A549 treated with dexamethasone at 1 μM for 4 hours (cell line): ENCODE data around the gene ANXA8. TPM values are rescaled to one million over a fixed set of nuclear protein-coding genes. Genes with fewer than 3 reads are reported as not detected.

Experiments used
- total RNA-seq: library from RNA; stranded (reverse); fragments of 200-300 nt; extraction: Qiagen RNA extraction; gene quantifications from 5 replicates; pipeline ENCODE4 v1.2.3, GENCODE V29; 2022

ANXA8 gene, protein sequence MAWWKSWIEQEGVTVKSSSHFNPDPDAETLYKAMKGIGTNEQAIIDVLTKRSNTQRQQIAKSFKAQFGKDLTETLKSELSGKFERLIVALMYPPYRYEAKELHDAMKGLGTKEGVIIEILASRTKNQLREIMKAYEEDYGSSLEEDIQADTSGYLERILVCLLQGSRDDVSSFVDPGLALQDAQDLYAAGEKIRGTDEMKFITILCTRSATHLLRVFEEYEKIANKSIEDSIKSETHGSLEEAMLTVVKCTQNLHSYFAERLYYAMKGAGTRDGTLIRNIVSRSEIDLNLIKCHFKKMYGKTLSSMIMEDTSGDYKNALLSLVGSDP
- total RNA-seq: 30.6 to 40.7 TPM (median 30.7 TPM) in 5 replicates

DNA sequence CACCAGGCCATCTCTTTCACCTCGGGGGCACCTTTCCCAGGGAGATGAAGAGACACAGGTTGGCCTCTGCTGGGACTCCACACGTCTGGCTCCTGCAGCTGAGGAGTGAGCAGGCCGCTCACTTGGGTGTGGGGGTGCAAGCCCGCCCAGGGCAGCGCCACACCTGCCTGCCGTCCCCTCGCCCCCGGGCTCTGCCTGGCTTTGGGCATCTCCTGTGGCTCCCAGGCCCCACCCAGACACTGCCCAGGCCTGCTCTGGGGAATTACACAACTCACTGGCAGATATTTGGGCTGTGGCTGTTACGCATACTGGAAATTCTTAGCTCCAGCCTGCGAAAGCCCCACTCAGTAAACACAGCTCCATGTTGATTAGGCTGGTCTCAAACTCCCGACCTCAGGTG, at the start of gene ANXA8:
TSS of gene ANXA8 (minus strand) at position 193 of the 400 bp plus-strand sequence. CDS start at position 11, 182 bp downstream.

DNA sequence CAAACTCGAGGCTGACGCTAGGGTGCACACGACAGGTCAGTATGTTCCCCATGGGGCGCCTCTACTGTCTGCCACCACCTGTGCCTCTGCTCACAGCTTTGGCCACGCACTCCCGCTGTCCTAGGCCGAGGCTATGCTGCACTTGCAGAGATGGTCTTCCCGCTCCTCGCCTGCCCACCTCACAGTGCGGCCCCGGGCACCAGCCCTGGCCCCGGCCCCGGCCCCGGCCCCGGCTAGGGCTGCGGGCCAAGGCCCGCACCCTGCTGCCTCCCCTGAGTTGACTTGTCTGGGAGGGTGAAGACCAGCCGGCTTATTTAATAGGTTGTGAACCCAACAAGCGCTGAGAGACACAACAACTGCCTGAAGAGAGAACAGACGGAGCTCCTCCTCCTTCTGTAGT, 39.6 kb upstream of the ANXA8 start, which contains the start of gene AGAP9:
TSS of gene AGAP9 (minus strand) at position 164 of the 400 bp plus-strand sequence. CDS start at position 52, 112 bp downstream.

DNA sequence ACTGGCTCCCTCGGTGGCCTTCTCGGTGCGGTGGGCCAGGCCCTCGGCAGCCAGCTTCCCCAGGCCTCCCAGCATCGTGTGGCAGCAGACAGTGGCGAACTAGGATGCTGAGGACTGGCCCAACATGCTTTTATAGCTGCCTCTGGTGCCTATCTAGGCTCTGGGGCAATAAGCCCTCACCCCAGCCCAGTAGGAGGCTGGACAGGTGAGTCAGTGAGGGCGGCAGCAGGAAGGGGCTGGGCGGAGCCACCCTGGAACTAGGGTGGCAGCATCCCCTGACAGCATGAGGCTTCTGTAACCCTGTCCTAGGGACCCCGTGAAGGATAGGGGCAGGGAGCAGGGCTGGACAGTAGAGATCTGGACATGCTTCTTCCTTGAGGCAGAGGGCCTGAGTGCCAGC, 7.7 kb upstream of the ANXA8 start, which contains the start of gene FAM25G:
TSS of gene FAM25G (minus strand) at position 101 of the 400 bp plus-strand sequence. CDS start at position 75, 26 bp downstream.

Other genes with a start within 250 kb of the ANXA8 start
- gene GDF10, start 183.9 kb downstream of the ANXA8 start, total RNA-seq: 0.05 to 0.13 TPM (median 0.05 TPM) in 4 of 5 replicates, not detected in the other
- gene GDF2, start 161.7 kb downstream of the ANXA8 start, total RNA-seq: not detected in 5 replicates
- not detected in 5 replicates for gene RBP3, start 135.8 kb downstream of the ANXA8 start, total RNA-seq
- gene ZNF488, start 99.8 kb downstream of the ANXA8 start, total RNA-seq: 10.6 to 13.9 TPM (median 13.1 TPM) in 5 replicates
- gene FAM25G, start 7.6 kb upstream of the ANXA8 start, total RNA-seq: 0.83 to 0.92 TPM in 2 of 5 replicates, not detected in the others
- gene AGAP9, start 39.5 kb upstream of the ANXA8 start, total RNA-seq: 5.4 to 10.1 TPM (median 9.6 TPM) in 5 replicates